ENCODE measurements around the gene PRICKLE1.

Gene PRICKLE1

GRCh38 chr12:42609605-42610004, 20.1 kb upstream of the PRICKLE1 start:
- no peak for TF ChIP-seq JUND (IDR thresholded peaks at IDR 0.05; ENCODE audit: low read depth)
- DNase-seq (ENCODE audit: low read depth in 1 of 2, low spot score in 1 of 2): no peak
- in situ Hi-C loops (cut with HindIII; ENCODE audit: low pct_unique_long_range_greater_than_20kb, low sequenced_read_pairs): no loop called here

- DNase-seq (ENCODE audit: low read depth in 1 of 2, low spot score in 1 of 2): no peak
- in situ Hi-C loops (cut with HindIII; ENCODE audit: low pct_unique_long_range_greater_than_20kb, low sequenced_read_pairs): no loop called here
- no peak for TF ChIP-seq JUND (IDR thresholded peaks at IDR 0.05; ENCODE audit: low read depth)
Observed at GRCh38 chr12:42608196-42608825, 18.8 kb upstream of the PRICKLE1 start.

- in situ Hi-C loops (cut with HindIII; ENCODE audit: low pct_unique_long_range_greater_than_20kb, low sequenced_read_pairs): no loop called here
- DNase-seq (ENCODE audit: low read depth in 1 of 2, low spot score in 1 of 2): no peak
- no peak for TF ChIP-seq JUND (IDR thresholded peaks at IDR 0.05; ENCODE audit: low read depth)
Observed at GRCh38 chr12:42607584-42608058, 18.1 kb upstream of the PRICKLE1 start.

DNA sequence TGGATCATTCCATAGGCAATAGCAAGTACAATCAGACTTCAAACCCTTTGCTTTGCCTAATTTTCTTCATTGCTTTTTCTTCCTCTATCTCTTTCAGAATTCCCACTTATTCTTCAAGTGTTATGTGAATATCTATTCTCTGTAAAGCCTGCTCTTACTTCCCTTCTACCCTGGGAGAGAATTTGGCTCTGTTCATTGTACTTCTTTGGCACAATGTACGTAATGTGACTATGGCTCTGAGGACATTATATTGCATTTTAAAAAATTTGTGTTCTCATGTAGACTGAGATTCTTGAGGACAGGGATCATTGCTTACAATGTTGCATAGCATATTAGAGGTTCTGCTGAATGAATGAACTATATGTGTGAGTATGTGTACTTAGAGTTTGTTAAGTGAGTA, 16.9 kb upstream of the PRICKLE1 start:
- no peak for TF ChIP-seq JUND (IDR thresholded peaks at IDR 0.05; ENCODE audit: low read depth)
- DNase-seq (ENCODE audit: low read depth in 1 of 2, low spot score in 1 of 2): no peak
- in situ Hi-C loops (cut with HindIII; ENCODE audit: low pct_unique_long_range_greater_than_20kb, low sequenced_read_pairs): no loop called here

DNA sequence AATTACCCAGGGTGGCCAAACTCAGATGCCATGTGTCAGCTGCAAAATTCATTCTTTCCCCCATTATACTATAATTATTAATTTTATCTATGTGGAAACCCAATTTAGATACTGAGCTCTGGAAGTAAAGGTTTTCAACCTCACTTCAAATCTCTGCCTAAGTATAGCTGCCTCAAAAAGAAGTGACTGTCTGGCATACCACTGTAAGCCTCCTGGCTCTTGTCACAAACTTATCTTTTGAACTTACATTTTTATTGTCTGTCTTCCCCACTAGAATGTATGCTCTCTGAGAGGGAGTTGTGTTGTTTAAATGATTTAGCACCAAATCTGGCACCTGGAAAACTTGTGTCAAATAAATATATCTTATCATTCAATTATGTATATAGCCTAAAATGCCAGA, 16.1 kb upstream of the PRICKLE1 start:
- in situ Hi-C loops (cut with HindIII; ENCODE audit: low pct_unique_long_range_greater_than_20kb, low sequenced_read_pairs): no loop called here

GRCh38 chr12:42603246-42603990, 13.9 kb upstream of the PRICKLE1 start:
- in situ Hi-C loops (cut with HindIII; ENCODE audit: low pct_unique_long_range_greater_than_20kb, low sequenced_read_pairs): no loop called here
- no peak for TF ChIP-seq JUND (IDR thresholded peaks at IDR 0.05; ENCODE audit: low read depth)
- DNase-seq (ENCODE audit: low read depth in 1 of 2, low spot score in 1 of 2): no peak

More for the DNA sequence above, 16.1 kb upstream of the PRICKLE1 start:
- TF ChIP-seq JUND (IDR thresholded peaks at IDR 0.05; ENCODE audit: low read depth): no peak
- no peak for DNase-seq (ENCODE audit: low read depth in 1 of 2, low spot score in 1 of 2)

GRCh38 chr12:42593874-42594273, 4.3 kb upstream of the PRICKLE1 start:
- DNase-seq (ENCODE audit: low read depth in 1 of 2, low spot score in 1 of 2): no peak
- TF ChIP-seq JUND (IDR thresholded peaks at IDR 0.05; ENCODE audit: low read depth): no peak
- in situ Hi-C loops (cut with HindIII; ENCODE audit: low pct_unique_long_range_greater_than_20kb, low sequenced_read_pairs): no loop called here

DNA sequence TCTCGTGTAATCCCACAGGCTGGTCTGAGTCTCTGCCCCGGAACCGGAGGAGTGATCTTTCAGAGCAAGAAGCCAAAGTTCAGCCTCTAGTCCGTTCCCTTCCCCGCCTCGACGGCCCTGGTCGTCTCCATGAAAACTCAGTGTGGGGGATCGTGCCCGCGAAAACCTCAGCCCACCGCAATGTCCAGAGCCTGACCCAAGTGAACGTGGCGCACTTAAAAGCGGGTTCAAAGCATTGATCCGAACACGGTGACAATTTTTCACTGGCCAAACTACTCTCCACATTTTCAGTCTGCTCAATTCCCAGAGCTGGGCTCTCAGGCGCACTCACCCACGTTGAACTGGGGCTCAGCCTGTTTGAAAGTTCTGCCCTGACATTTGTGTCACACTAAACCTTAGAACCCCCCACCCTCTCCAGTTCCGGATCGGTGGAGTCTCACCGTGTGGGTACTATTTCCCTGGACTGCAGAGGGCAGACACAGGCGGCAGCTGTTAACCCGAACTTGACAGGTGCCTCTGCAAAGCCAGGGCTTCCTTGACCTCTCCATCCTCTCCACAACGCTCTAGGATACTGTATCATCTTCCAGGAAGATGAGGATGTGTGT, 886 bp upstream of the PRICKLE1 start:
- DNase-seq (ENCODE audit: low read depth in 1 of 2, low spot score in 1 of 2): peak in 1 of 2 experiments; percentile 37
- no peak for TF ChIP-seq JUND (IDR thresholded peaks at IDR 0.05; ENCODE audit: low read depth)
- in situ Hi-C loops (cut with HindIII; ENCODE audit: low pct_unique_long_range_greater_than_20kb, low sequenced_read_pairs): no loop called here

DNA sequence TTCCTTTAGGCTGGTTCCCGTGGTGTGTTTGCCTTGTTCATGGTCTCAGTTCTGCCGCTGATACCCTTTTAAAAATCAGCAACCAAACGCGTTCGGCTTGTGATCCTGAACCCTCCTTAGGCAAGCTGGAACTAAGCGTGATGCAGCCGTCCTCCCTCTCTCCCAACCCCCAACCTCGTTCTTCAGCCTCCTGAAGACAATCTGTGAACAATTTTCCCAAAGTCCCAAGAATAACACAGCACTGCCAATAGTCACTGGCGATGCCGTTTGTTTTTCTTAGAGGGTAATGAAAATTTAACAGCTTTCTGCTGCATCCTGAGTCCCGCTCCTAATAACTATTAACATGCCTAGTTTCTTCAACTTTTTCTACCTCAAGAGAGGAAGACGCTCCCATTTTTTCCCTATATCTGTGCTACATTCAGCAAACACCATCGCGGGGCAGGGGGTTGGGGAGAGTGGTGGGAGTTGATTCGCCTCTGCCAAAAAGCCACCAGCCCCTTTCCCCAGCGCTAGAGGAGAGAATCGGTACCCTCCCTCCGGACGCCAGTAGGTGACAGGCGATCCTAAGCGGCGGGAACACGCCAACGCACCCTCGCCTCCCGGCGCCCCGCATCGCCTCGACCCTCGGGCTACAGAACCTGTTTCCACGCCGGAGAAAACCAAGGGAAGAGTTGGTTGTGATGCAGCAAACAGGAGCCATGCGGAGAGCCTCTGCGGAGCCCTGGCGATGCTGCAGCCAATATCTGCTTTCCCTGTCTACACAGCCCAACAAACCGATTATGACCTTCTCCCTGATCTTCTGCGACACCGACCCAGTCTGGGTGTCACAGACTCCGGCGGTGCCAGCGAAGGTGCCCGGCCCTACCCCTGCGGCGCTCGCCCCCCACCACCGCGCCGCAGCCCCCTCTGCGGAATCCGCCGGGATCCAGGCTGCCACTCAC, 752 bp downstream of the PRICKLE1 start:
- DNase-seq (ENCODE audit: low read depth in 1 of 2, low spot score in 1 of 2): peak in 1 of 2 experiments; percentile 34
- no peak for TF ChIP-seq JUND (IDR thresholded peaks at IDR 0.05; ENCODE audit: low read depth)
- in situ Hi-C loops (cut with HindIII; ENCODE audit: low pct_unique_long_range_greater_than_20kb, low sequenced_read_pairs): no loop called here

- TF ChIP-seq JUND (IDR thresholded peaks at IDR 0.05; ENCODE audit: low read depth): no peak
- in situ Hi-C loops (cut with HindIII; ENCODE audit: low pct_unique_long_range_greater_than_20kb, low sequenced_read_pairs): no loop called here
- DNase-seq (ENCODE audit: low read depth in 1 of 2, low spot score in 1 of 2): no peak
Observed at GRCh38 chr12:42587601-42588523, 1.7 kb downstream of the PRICKLE1 start.

- in situ Hi-C loops (cut with HindIII; ENCODE audit: low pct_unique_long_range_greater_than_20kb, low sequenced_read_pairs): no loop called here
- no peak for DNase-seq (ENCODE audit: low read depth in 1 of 2, low spot score in 1 of 2)
- no peak for TF ChIP-seq JUND (IDR thresholded peaks at IDR 0.05; ENCODE audit: low read depth)
Observed at GRCh38 chr12:42586268-42586667, 3.3 kb downstream of the PRICKLE1 start.

Data from T47D (cell line).